GM13977 (cell line): ENCODE measurements around the gene TMEM52.
"Not testable (repeated sequence)": the region's sequence is repeated elsewhere in the genome, so short reads cannot be mapped to it uniquely, and the experiment has no call there.

ENCODE experiments used
- DNase-seq: peaks from one replicate; pipeline ENCODE4 v3.0.0; 2012; ENCODE audit warnings: low spot score
- in situ Hi-C: fragments of 300-500 bp; cut with MboI; formaldehyde crosslinking; loops from one replicate; pipeline ENCODE4 v1.12.0; 2022; ENCODE audit warnings: low sequenced_read_pairs, low pct_unique_long_range_greater_than_20kb, mixed read lengths, inconsistent platforms; ENCODE audit not compliant: unreplicated experiment
- TF ChIP-seq, protein P1 (sequence below): IDR thresholded peaks from 2 replicates; pipeline ENCODE4 v1.5.1; 2012; ENCODE audit warnings: mild to moderate bottlenecking, control low read depth; ENCODE audit not compliant: insufficient read depth; ENCODE audit errors: extremely low read depth, missing control alignments

TMEM52 gene

DNA sequence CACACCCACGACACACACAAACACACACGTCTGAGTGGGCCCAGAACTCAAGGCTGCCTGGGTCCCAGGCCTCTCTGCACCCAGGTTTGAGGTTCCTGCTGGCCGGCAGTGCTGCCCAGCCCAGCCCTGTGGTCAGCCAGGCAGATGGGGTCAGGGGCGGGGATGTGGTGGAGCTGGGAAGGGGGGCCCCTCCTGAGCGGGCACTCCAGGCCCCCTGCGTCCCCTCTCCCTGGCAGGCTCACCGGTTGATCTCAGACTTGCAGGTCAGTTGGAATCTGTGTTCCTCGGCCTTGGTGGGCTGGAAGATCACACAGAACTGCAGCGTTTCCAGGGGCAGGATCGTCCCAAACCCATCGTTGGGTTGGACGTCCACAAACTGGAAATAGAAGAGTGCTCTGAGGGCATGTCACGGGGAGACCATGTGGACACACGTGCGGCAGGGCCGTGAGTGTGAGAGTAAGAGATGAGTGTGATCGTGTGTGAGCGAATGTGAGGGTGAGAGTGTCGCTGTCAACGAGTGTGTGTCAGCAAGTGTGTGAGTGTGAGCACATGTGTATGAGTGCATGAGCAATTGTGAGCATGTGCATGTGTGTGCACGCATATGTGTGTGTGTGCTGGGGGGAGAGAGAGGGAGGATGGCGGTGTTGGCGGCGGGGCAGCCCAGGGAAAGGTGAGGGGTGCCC is 19.7 kb upstream of the TMEM52 start:
- TF ChIP-seq, protein P1, sequence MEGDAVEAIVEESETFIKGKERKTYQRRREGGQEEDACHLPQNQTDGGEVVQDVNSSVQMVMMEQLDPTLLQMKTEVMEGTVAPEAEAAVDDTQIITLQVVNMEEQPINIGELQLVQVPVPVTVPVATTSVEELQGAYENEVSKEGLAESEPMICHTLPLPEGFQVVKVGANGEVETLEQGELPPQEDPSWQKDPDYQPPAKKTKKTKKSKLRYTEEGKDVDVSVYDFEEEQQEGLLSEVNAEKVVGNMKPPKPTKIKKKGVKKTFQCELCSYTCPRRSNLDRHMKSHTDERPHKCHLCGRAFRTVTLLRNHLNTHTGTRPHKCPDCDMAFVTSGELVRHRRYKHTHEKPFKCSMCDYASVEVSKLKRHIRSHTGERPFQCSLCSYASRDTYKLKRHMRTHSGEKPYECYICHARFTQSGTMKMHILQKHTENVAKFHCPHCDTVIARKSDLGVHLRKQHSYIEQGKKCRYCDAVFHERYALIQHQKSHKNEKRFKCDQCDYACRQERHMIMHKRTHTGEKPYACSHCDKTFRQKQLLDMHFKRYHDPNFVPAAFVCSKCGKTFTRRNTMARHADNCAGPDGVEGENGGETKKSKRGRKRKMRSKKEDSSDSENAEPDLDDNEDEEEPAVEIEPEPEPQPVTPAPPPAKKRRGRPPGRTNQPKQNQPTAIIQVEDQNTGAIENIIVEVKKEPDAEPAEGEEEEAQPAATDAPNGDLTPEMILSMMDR, result no peak
- no peak for DNase-seq
- in situ Hi-C loops, result no loop called here

DNA sequence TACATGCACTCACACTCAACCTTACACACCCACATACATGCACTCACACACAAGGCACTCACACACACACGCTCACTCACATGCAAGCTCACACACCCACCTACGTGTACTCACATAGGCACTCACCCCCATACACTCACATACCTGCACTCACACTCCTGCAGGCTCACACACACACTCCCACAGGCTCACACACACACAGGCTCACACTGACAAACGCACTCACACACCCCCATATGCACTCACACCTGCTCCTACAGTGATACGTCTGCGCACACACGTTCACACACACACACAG is 19.1 kb upstream of the TMEM52 start:
- in situ Hi-C loops, result no loop called here
- no peak for DNase-seq
- TF ChIP-seq, protein P1, result no peak

DNA sequence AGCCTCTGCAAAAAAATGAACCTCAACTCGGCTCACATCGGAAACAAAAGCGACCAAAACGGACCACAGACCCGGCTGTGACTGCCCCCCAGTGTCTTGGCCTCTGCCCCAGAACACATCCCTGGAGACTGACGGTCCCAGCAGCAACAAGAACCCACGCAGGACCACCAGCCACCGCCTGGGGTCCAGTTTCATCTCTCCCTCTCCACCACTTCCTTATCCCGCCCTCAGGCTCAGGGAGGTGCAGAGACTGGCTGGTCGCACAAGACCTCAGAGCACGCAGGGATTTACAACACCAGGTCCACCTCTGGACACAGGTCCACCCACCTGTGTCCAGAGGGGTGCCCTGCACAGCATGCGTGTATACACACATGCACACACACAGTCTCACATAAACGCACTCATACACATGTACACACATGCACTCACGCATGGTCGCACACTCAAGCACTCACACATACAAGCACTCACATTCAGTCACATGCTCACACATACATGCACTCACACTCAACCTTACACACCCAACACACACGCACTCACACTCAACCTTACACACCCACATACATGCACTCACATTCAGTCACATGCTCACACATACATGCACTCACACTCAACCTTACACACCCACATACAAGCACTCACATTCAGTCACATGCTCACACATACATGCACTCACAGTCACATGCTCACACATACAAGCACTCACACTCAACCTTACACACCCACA is 18.6 kb upstream of the TMEM52 start:
- TF ChIP-seq, protein P1, result no peak
- no peak for DNase-seq
- in situ Hi-C loops, result no loop called here

DNA sequence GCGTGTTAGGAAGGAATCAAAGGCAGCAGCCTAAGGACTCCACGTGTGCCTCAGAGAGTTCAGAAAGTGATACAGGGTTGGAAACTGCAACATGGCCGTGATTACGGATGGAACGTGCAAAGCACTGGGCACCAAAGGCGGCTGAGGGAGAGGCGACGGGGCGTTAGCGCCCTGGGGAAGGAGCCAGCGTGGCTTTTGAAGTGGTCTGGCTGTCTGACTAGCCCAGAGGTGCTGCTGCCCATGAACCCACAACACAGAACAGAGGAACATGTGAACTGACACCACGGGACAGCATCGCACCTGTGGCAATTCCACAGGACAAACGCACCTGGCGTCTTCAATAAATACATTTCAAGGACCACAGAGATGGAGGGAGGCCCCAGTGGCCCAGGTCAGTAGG is 18.0 kb upstream of the TMEM52 start:
- DNase-seq, result no peak
- TF ChIP-seq, protein P1, result no peak
- in situ Hi-C loops, result no loop called here

DNA sequence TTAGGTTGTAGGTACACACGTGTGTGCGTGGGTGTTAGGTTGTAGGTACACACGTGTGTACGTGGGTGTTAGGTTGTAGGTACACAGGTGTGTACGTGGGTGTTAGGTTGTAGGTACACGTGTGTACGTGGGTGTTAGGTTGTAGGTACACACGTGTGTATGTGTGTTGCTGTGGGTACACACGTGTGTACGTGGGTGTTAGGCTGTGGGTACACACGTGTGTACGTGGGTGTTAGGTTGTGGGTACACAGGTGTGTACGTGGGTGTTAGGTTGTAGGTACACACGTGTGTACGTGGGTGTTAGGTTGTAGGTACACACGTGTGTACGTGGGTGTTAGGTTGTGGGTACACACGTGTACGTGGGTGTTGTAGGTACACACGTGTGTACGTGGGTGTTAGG is 15.8 kb upstream of the TMEM52 start:
- in situ Hi-C loops, DNase-seq: not testable (repeated sequence)

DNA sequence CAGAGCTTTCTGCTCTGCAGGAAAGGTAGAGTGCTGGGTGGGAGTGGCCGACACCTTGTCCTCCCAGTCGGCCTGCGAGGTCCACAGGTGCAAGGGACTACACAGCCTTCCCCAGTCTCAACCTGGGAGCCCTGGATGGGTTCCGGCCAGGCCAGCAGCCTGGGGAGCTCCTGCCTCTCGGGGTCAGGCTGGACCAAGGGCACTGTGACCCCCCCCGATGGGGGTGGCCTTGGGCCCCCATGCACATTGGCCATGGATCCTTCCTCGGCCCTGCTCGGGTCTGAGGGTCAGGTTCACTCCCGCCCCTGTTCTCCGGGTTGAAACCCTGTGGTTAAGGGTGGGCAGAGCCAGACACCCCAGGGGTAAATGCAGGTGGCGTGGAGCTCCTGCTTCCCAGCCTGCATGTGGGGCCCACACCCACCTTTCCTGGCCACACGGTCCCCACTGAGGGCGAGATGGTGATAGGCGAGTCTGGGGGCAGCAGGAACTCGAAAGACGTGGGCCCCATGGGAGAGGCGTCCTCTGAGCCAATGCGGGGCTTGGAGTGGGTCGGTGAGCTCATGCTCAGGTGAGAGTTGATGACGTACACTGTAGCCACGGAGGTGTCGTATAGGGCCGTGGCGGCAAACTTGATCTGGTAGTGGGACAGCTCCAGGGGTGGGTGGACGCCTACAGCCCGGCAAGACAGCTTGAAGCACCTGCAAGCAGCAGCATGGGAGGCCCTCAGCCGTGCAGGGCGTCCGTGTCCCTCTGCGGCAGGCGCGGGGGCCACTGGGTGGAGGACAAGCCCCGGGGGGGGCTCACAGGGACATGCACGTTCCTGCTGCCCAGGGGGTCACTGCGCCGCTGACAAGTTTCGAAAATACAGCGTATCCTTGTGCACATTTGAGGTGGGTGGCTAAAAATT is 10.8 kb upstream of the TMEM52 start:
- TF ChIP-seq, protein P1, result no peak
- in situ Hi-C loops, result no loop called here
- no peak for DNase-seq
